CD4-positive, alpha-beta memory T cell (primary cell): Measurements from ENCODE around the gene TSHZ3. TPM values are rescaled to one million over a fixed set of nuclear protein-coding genes. Genes with fewer than 3 reads are reported as not detected.
A peak's percentile ranks its signal among the peaks of the same experiment; 100 is the strongest.

Source experiments
- CTCF ChIA-PET: fragments of 350-600 bp; sonication (Branson Sonifier 250); formaldehyde crosslinking; loops from one replicate; lab custom pipeline; 2021; ENCODE audit warnings: inconsistent platforms; ENCODE audit not compliant: partially characterized antibody; lab: Charles Lee
- POLR2A ChIA-PET: fragments of 350-600 bp; sonication (Branson Sonifier 250); formaldehyde crosslinking; loops from one replicate; lab custom pipeline; 2021; ENCODE audit not compliant: partially characterized antibody; lab: Charles Lee
- DNase-seq, 5 donors: peaks; one replicate each; pipeline versions ENCODE4 v3.0.0 to v3.0.0-alpha.2; 2020 to 2022; ENCODE audit warnings: mixed read lengths in 1 of 5
- H3K27ac ChIP-seq: one replicate; pipeline ENCODE4 v1.7.0; 2013; ENCODE audit warnings: low read depth, low read length
- H3K27me3 ChIP-seq: 2 replicates; pipeline ENCODE4 v1.7.0; 2013; ENCODE audit warnings: mild to moderate bottlenecking, low read length, moderate library complexity; ENCODE audit not compliant: insufficient read depth
- H3K36me3 ChIP-seq: 2 replicates; pipeline ENCODE4 v1.7.0; 2013; ENCODE audit warnings: mild to moderate bottlenecking, low read length, moderate library complexity; ENCODE audit not compliant: insufficient read depth
- H3K4me1 ChIP-seq: 2 replicates; pipeline ENCODE4 v1.7.0; 2013; ENCODE audit warnings: mild to moderate bottlenecking, low read length, moderate library complexity; ENCODE audit not compliant: insufficient read depth
- H3K4me3 ChIP-seq, 2 donors: one replicate each; pipeline ENCODE4 v1.7.0; 2013; ENCODE audit warnings: low read length in 2 of 2, mild to moderate bottlenecking in 1 of 2
- H3K9me3 ChIP-seq, 2 donors: one replicate each; pipeline ENCODE4 v1.7.0; 2013; ENCODE audit warnings: low read length in 2 of 2, control low read depth in 1 of 2; ENCODE audit not compliant: control insufficient read depth in 1 of 2
- H3K27ac Mint-ChIP-seq, 7 donors: one replicate each; pipeline ENCODE4 v1.8.0; 2020 to 2021; ENCODE audit warnings: mixed read lengths in 7 of 7, mild to moderate bottlenecking in 6 of 7, inconsistent platforms in 3 of 7, moderate library complexity in 3 of 7
- H3K27me3 Mint-ChIP-seq, 2 donors: one replicate each; pipeline ENCODE4 v1.8.0; 2020 to 2021; ENCODE audit warnings: mixed read lengths in 2 of 2
- H3K36me3 Mint-ChIP-seq, 2 donors: one replicate each; pipeline ENCODE4 v1.8.0; 2020 to 2021; ENCODE audit warnings: mixed read lengths in 2 of 2, inconsistent platforms in 1 of 2, mild to moderate bottlenecking in 1 of 2
- H3K4me1 Mint-ChIP-seq, 4 donors: one replicate each; pipeline ENCODE4 v1.8.0; 2020 to 2021; ENCODE audit warnings: mixed read lengths in 4 of 4, mild to moderate bottlenecking in 1 of 4
- H3K4me3 Mint-ChIP-seq, 8 donors: one replicate each; pipeline ENCODE4 v1.8.0; 2020 to 2021; ENCODE audit warnings: mixed read lengths in 8 of 8, mild to moderate bottlenecking in 7 of 8, moderate library complexity in 6 of 8, inconsistent platforms in 3 of 8
- H3K9me3 Mint-ChIP-seq, 8 donors: one replicate each; pipeline ENCODE4 v1.8.0; 2020 to 2021; ENCODE audit warnings: mixed read lengths in 8 of 8, mild to moderate bottlenecking in 5 of 8, inconsistent platforms in 3 of 8, moderate library complexity in 1 of 8
- intact Hi-C: fragments of 100-400 bp; cut with micrococcal nuclease; formaldehyde crosslinking; loops from one replicate; pipeline ENCODE4 v1.15.1; 2023
- polyA plus RNA-seq, 2 donors: library from polyadenylated mRNA; unstranded; fragments of 300-500 nt; fragmentation: Illumina TruSeq; gene quantifications; one replicate each; pipeline ENCODE4 v1.2.3, GENCODE V29; 2021
- total RNA-seq, 2 experiments: library from RNA; stranded (reverse); gene quantifications; one replicate each; pipeline ENCODE4 v1.2.3, GENCODE V29; 2021

Gene TSHZ3
- total and polyA plus RNA-seq, 4 experiments from 2014 or later: 0.24 to 0.57 (median 0.36) TPM

GRCh38 chr19:31370216-31370615 lies 21.0 kb upstream of the TSHZ3 start:
- CTCF ChIA-PET: interaction anchor here (0.6 kb wide), 1 partner anchor 191 kb away, joined by 3 read pairs; no protein-coding TSS in a partner anchor
- H3K9me3 Mint-ChIP-seq: no peaks in the 10 kb centered on the region

DNA sequence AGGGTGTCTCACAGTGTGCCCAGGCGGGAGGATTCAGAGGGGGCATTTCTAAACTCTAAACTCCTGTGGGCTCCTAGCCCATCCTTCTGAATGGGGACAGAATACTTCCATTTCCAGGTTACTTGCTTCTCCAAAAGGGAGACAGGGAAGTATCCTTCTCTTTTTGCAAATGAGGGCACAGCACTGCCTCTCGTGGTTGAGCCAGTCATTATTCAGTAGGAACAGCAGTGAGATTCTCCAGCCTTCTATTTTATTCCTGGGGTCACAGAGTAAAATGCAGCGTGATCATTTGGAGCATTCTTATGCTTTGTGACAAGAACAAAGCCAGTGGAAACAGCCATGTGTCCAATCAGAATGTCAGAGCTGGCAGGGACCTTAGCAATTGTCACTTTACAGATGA lies 15.7 kb upstream of the TSHZ3 start:
- peaks cover 7% of the 10 kb centered on the region for H3K27me3 ChIP-seq
- no peaks in the 10 kb centered on the region for H3K36me3 ChIP-seq
- no peak overlapping the region for H3K27ac Mint-ChIP-seq
- ChIA-PET CTCF (no interaction called here), POLR2A (no interaction called here)
- H3K4me1 Mint-ChIP-seq: no peaks in the 10 kb centered on the region
- no peaks in the 10 kb centered on the region for H3K36me3 Mint-ChIP-seq
- no peak overlapping the region for H3K4me3 Mint-ChIP-seq
- H3K27me3 Mint-ChIP-seq: peaks cover 26 to 47% of the 10 kb centered on the region in 2 donors
- H3K9me3 Mint-ChIP-seq: no peaks in the 10 kb centered on the region
- no peaks in the 10 kb centered on the region for H3K9me3 ChIP-seq
- no peaks in the 10 kb centered on the region for H3K4me1 ChIP-seq
- no peak for DNase-seq
- H3K4me3 ChIP-seq: no peak overlapping the region
- intact Hi-C loops: no loop called here
- no peak overlapping the region for H3K27ac ChIP-seq

More at GRCh38 chr19:31370216-31370615, 21.0 kb upstream of the TSHZ3 start:
- POLR2A ChIA-PET: no interaction called here
- peaks cover 3% of the 10 kb centered on the region for H3K27me3 ChIP-seq
- H3K27ac ChIP-seq: no peak overlapping the region
- no peak for DNase-seq
- no peaks in the 10 kb centered on the region for H3K9me3 ChIP-seq
- no peaks in the 10 kb centered on the region for H3K36me3 ChIP-seq
- H3K36me3 Mint-ChIP-seq: no peaks in the 10 kb centered on the region
- no peak overlapping the region for H3K4me3 ChIP-seq
- H3K27me3 Mint-ChIP-seq: peaks cover 20 to 33% of the 10 kb centered on the region in 2 donors
- peaks cover 16 to 23% (median 20%) of the 10 kb centered on the region in 4 donors for H3K4me1 Mint-ChIP-seq
- intact Hi-C loops: no loop called here
- no peak overlapping the region for H3K27ac Mint-ChIP-seq
- H3K4me1 ChIP-seq: peaks cover 17% of the 10 kb centered on the region
- no peak overlapping the region for H3K4me3 Mint-ChIP-seq

- ChIA-PET POLR2A (no interaction called here), CTCF (interaction anchor here (1.4 kb wide), 2 partner anchors 305 to 308 kb away, joined by 3 read pairs; no protein-coding TSS in a partner anchor)
- intact Hi-C loops: no loop called here
- Mint-ChIP-seq H3K4me3 (no peak overlapping the region), H3K27me3 (peaks cover 36 to 60% of the 10 kb centered on the region in 2 donors), H3K4me1 (peaks cover under 1 to 8% (median 3%) of the 10 kb centered on the region in 4 donors), H3K9me3 (no peaks in the 10 kb centered on the region), H3K36me3 (no peaks in the 10 kb centered on the region), H3K27ac (no peak overlapping the region)
- no peak overlapping the region for H3K27ac ChIP-seq
- peaks cover 2% of the 10 kb centered on the region for H3K4me1 ChIP-seq
- H3K27me3 ChIP-seq: peaks cover 6% of the 10 kb centered on the region
- H3K9me3 ChIP-seq: no peaks in the 10 kb centered on the region
- H3K36me3 ChIP-seq: no peaks in the 10 kb centered on the region
- H3K4me3 ChIP-seq: no peak overlapping the region
- no peak for DNase-seq
Measured at GRCh38 chr19:31361728-31362127, 12.5 kb upstream of the TSHZ3 start.

DNA sequence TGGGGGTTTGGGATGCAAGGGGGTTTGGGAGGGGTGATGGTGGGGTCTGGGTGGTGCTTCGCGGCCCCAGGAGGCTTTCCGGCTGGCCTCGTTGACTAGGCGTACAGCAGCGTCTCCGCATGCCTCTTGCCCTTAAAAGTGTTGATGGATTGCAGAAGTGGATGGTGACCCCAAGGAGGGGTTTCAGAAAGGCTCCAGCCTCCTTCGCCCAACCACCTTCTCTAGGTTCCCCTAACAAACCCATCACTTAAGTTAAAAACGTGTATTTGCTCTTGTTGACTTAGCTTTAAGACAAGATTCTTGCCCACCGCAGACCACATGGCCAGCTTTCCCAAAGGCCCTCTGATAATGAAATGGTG lies 8.1 kb upstream of the TSHZ3 start:
- H3K4me1 Mint-ChIP-seq: peaks cover 28 to 47% (median 39%) of the 10 kb centered on the region in 4 donors
- H3K9me3 Mint-ChIP-seq: no peaks in the 10 kb centered on the region
- no peak overlapping the region for H3K27ac Mint-ChIP-seq
- no peaks in the 10 kb centered on the region for H3K36me3 Mint-ChIP-seq
- POLR2A ChIA-PET: no interaction called here
- DNase-seq: no peak
- Histone ChIP-seq H3K9me3 (no peaks in the 10 kb centered on the region), H3K27ac (no peak overlapping the region), H3K4me1 (peaks cover 38% of the 10 kb centered on the region), H3K4me3 (no peak overlapping the region), H3K36me3 (no peaks in the 10 kb centered on the region), H3K27me3 (peaks cover 46% of the 10 kb centered on the region)
- intact Hi-C loops: loop anchor here (1.0 to 10.0 kb wide), 3 partner anchors 247 to 868 kb away; no protein-coding TSS in a partner anchor
- CTCF ChIA-PET: interaction anchor here (0.8 to 4.7 kb wide), 8 partner anchors 11 to 674 kb away, joined by 3 to 41 read pairs (median 4); no protein-coding TSS in a partner anchor
- peak overlapping the region in 2 of 8 donors; percentile 32 to 50 for H3K4me3 Mint-ChIP-seq
- peaks cover 49 to 67% of the 10 kb centered on the region in 2 donors for H3K27me3 Mint-ChIP-seq

DNA sequence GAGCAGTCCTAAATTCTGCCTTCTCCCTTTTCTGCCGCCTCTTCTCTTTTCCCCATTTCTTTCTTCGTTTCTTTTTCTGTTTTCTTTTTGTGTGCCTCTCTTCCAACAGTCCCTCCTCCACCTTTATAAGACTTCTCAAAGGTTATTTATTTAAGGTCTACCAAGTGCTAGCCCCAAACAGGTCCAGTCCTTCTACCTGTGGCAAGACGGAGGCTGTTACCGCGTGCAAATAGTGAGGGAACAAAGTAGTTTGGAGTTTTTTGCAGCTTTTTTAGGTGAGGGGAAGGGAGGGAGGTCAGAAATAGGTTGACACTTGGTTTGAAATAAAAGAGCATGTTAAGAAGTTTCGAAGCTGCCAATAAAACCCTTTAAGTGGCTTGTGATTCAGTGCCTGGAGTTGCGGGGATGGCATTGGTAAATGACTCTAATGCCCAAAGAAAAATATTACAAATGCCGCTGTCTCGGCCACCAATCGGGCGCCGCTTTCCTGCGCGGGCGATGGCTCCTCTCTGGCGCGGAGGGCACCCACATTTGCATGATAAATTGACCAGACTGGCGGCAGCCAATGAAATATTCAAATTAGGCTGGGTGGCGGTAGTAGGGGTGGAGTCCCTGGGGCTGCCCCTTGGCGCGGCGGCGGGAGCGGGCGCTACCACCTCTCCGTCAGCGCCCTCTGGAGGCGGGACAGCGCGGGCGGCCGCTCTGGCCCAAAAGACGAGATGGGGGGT lies 7.5 kb upstream of the TSHZ3 start:
- no peak overlapping the region for H3K27ac ChIP-seq
- ChIA-PET CTCF (interaction anchor here (0.8 to 4.7 kb wide), 7 partner anchors 10 to 674 kb away, joined by 3 to 41 read pairs (median 3); no protein-coding TSS in a partner anchor), POLR2A (interaction anchor here (3.1 kb wide), 1 partner anchor 16 kb away, joined by 13 read pairs; no protein-coding TSS in a partner anchor)
- Mint-ChIP-seq H3K36me3 (no peaks in the 10 kb centered on the region), H3K27ac (peak overlapping the region in 2 of 7 donors; percentile 31 to 66), H3K4me1 (peaks cover 34 to 53% (median 44%) of the 10 kb centered on the region in 4 donors), H3K9me3 (peaks cover 0 to 3% (median 0%) of the 10 kb centered on the region in 8 donors), H3K4me3 (peak overlapping the region in 7 of 8 donors; percentile 31 to 64 (median 48)), H3K27me3 (peaks cover 55 to 68% of the 10 kb centered on the region in 2 donors)
- H3K4me1 ChIP-seq: peaks cover 43% of the 10 kb centered on the region
- H3K27me3 ChIP-seq: peaks cover 51% of the 10 kb centered on the region
- H3K36me3 ChIP-seq: no peaks in the 10 kb centered on the region
- H3K9me3 ChIP-seq: no peaks in the 10 kb centered on the region
- H3K4me3 ChIP-seq: no peak overlapping the region
- DNase-seq: peak; percentile 42 to 59 (median 43)
- intact Hi-C loops: loop anchor here (1.0 to 10.0 kb wide), 3 partner anchors 246 to 868 kb away; no protein-coding TSS in a partner anchor

DNA sequence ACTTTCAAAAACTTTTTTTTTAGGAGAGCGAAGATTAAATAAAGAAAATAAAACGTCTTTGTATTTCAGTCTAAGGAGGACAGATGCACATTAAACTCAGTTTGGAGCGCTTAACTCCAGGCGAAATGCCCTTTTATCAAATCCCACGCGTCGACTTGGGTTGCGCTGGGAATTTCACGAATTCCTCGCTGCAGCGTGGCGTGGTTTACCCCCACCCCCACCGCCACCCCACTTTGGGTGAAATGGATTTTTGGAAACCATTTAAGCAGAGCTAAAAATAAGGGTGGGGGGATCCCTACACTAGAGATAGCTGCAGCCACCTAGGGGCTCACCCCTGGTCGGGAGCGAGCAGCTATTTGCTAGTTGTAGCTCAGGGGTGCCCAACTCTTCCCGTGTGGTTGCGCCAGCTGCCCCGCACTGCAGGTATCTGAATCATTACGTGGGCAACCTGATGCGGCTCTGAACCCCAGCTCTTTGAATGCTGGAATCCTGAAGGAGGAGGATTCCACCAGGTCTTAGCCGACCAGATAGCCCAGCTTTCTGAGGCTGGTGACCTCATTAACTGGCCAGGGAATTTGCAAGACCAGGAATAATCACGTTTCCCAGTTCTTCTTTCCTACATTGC lies 6.5 kb upstream of the TSHZ3 start:
- POLR2A ChIA-PET: interaction anchor here (3.1 kb wide), 1 partner anchor 15 kb away, joined by 13 read pairs; no protein-coding TSS in a partner anchor
- H3K4me1 ChIP-seq: peaks cover 50% of the 10 kb centered on the region

More for the DNA sequence above, 6.5 kb upstream of the TSHZ3 start:
- H3K27me3 ChIP-seq: peaks cover 51% of the 10 kb centered on the region
- peaks cover 55 to 72% of the 10 kb centered on the region in 2 donors for H3K27me3 Mint-ChIP-seq
- no peaks in the 10 kb centered on the region for H3K36me3 ChIP-seq
- no peak overlapping the region for H3K27ac Mint-ChIP-seq
- intact Hi-C loops: loop anchor here (5.0 to 10.0 kb wide), 2 partner anchors 673 to 869 kb away; no protein-coding TSS in a partner anchor
- H3K4me3 ChIP-seq: no peak overlapping the region
- H3K27ac ChIP-seq: no peak overlapping the region
- DNase-seq: no peak
- H3K9me3 Mint-ChIP-seq: peaks cover 0 to 6% (median 0%) of the 10 kb centered on the region in 8 donors
- H3K36me3 Mint-ChIP-seq: peaks cover 0 to 3% of the 10 kb centered on the region in 2 donors
- peak overlapping the region in 2 of 8 donors; percentile 46 to 59 for H3K4me3 Mint-ChIP-seq
- no peaks in the 10 kb centered on the region for H3K9me3 ChIP-seq
- peaks cover 36 to 59% (median 46%) of the 10 kb centered on the region in 4 donors for H3K4me1 Mint-ChIP-seq
- CTCF ChIA-PET: interaction anchor here (0.6 to 4.7 kb wide), 7 partner anchors 10 to 689 kb away, joined by 3 to 41 read pairs (median 3); no protein-coding TSS in a partner anchor
